Brain microvascular endothelial cell (primary cell): Measurements from ENCODE around the gene SLC9A5.

Experiments used
- DNase-seq: peaks from one replicate; pipeline ENCODE4 v3.0.0-alpha.2; 2020
- H3K27ac ChIP-seq: fragments of 250-450 bp; sonication (Bioruptor Pico); 2 replicates; pipeline ENCODE4 v1.5.1; 2020; ENCODE audit warnings: mild to moderate bottlenecking, moderate library complexity
- H3K27me3 ChIP-seq: fragments of 250-450 bp; sonication (Bioruptor Pico); replicated peaks from 2 replicates; pipeline ENCODE4 v1.5.1; 2020; ENCODE audit warnings: mild to moderate bottlenecking
- H3K36me3 ChIP-seq: fragments of 250-450 bp; sonication (Bioruptor Pico); replicated peaks from 2 replicates; pipeline ENCODE4 v1.5.1; 2020; ENCODE audit warnings: mild to moderate bottlenecking
- H3K4me3 ChIP-seq: 2 replicates; pipeline ENCODE4 v1.5.1; 2011; ENCODE audit warnings: low read depth, mild to moderate bottlenecking, control low read depth, low read length, moderate library complexity
- CTCF ChIP-seq: IDR thresholded peaks from 2 replicates; pipeline ENCODE4 v1.5.1; 2011; ENCODE audit warnings: low read depth, mild to moderate bottlenecking, moderate library complexity, low read length, control low read depth, inconsistent platforms; ENCODE audit errors: missing control alignments
- in situ Hi-C: cut with HindIII; loops from 2 replicates; pipeline ENCODE4 v1.10.0; 2017; ENCODE audit warnings: low sequenced_read_pairs, low pct_ligation_motif_present

Gene SLC9A5

GRCh38 chr16:67277999-67278772, 29.4 kb downstream of the SLC9A5 start:
- peak; percentile 60 for DNase-seq

GRCh38 chr16:67278773-67279295, 30.1 kb downstream of the SLC9A5 start:
- Histone ChIP-seq H3K4me3 (peak overlapping the region; percentile 48), H3K36me3 (no peaks in the 10 kb centered on the region), H3K27me3 (no peaks in the 10 kb centered on the region), H3K27ac (peak overlapping the region; percentile 64)
- TF ChIP-seq CTCF, result peak; percentile 44
- in situ Hi-C loops, result no loop called here
- DNase-seq, result no peak

More at GRCh38 chr16:67277999-67278772, 29.4 kb downstream of the SLC9A5 start:
- H3K27ac ChIP-seq, result peak overlapping the region; percentile 64
- in situ Hi-C loops, result no loop called here
- H3K4me3 ChIP-seq, result peak overlapping the region; percentile 48
- TF ChIP-seq CTCF, result no peak
- H3K27me3 ChIP-seq, result no peaks in the 10 kb centered on the region
- H3K36me3 ChIP-seq, result no peaks in the 10 kb centered on the region

DNA sequence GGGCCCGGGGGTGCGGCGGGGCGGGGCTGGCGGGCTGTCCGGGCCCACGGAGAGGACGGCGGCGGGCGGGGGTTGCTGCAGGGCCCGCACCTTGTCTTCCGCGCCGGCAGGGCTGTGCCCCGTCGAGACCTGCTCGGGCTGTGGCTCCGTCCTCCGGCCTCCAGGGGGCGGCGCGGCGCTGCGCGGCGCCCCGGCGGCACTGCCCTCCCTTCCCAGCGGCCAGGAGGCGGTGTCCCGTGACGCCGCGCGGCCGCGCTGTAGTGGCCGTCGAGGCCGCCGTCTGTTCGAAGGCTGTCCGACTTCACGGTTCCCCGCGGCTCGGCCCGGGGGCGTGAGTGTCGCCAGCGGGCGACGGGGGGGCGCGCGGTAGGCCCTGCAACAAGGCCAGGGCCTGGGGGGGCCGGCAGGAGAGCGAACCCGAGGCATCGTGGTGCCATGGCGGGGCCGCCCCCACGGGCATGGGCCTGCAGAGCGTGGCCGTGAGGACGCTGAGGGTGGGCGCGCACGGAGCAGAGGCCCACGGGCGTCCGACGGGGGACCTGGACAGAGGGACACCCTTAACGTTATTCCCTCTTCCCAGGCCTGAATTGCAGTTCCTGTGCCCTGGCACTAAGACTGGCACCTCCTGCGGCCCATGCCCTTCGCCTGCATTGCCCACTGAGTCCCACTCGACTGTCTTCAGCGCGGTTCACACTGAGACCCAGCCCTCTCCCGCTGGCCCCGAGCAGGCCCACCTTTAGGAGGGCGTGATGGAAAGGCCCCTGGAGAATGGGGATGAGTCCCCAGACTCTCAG, 30.7 kb downstream of the SLC9A5 start, which contains the start of gene PLEKHG4:
TSS of gene PLEKHG4 (plus strand) at position 237 of the 794 bp plus-strand sequence. CDS start at position 750, 513 bp downstream.
- Histone ChIP-seq H3K27ac (peak within 1 kb of the TSS; percentile 64), H3K4me3 (peak within 1 kb of the TSS; percentile 48), H3K36me3 (no peaks in the 10 kb centered on the region), H3K27me3 (no peaks in the 10 kb centered on the region)
- TF ChIP-seq CTCF, result peak; percentile 43
- in situ Hi-C loops, result no loop called here
- DNase-seq, result peak; percentile 32

DNA sequence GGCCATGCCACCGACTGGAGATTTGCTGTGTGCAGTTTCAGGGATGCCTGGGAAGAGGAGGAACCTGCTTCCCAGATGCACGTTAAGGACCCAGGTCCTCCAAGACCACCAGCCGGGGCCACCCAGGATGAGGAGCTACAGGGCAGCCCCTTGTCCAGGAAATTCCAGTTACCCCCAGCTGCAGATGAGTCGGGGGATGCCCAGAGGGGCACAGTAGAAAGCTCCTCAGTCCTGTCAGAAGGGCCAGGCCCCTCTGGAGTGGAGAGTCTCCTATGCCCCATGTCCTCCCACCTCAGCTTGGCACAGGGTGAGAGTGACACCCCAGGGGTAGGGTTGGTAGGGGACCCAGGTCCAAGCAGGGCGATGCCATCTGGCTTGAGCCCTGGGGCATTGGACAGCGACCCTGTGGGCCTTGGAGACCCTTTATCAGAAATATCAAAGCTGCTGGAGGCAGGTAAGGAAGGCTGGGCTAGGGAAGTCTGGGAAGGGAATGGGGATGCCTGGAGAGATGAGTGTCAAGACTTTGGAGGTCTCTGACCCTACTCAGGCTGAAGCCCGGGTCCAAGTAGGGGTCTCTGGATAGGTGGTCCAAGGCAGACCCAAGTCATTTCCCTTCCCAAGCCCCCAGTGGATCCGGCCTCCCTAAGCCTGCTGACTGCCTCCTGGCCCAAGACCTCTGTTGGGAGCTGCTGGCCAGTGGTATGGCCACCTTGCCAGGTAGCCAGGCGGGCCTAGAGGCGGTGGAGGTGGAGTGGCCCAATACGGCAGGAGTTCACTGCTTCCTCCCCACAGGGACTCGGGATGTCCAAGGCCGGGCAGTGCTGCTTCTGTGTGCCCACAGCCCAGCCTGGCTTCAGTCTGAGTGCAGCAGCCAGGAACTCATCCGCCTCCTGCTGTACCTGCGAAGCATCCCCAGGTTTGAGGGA, 31.6 kb downstream of the SLC9A5 start:
- no peaks in the 10 kb centered on the region for H3K36me3 ChIP-seq
- in situ Hi-C loops, result no loop called here

More for the DNA sequence above, 31.6 kb downstream of the SLC9A5 start:
- no peak for TF ChIP-seq CTCF
- H3K27ac ChIP-seq, result no peak overlapping the region
- no peak for DNase-seq
- no peak overlapping the region for H3K4me3 ChIP-seq
- H3K27me3 ChIP-seq, result no peaks in the 10 kb centered on the region
